Fibroblast of lung (primary cell): Measurements from ENCODE around the gene PCK2. TPM values are rescaled to one million over a fixed set of nuclear protein-coding genes. Genes with fewer than 3 reads are reported as not detected.

Source experiments
- DNase-seq, 2 donors: peaks; one replicate each; pipeline versions ENCODE4 v3.0.0 to v3.0.0-alpha.2; 2010; ENCODE audit warnings: low read depth in 2 of 2
- H2AFZ ChIP-seq: 2 replicates; pipeline ENCODE4 v1.5.1; 2012; ENCODE audit warnings: low read length, control low read depth, inconsistent platforms
- H3K27ac ChIP-seq: 2 replicates; pipeline ENCODE4 v1.5.1; 2011; ENCODE audit warnings: low read length, control low read depth; ENCODE audit not compliant: insufficient read depth
- H3K27me3 ChIP-seq: 2 replicates; pipeline ENCODE4 v1.5.1; 2011; ENCODE audit warnings: mild to moderate bottlenecking, low read length; ENCODE audit not compliant: control insufficient read depth, insufficient read depth
- H3K36me3 ChIP-seq: 2 replicates; pipeline ENCODE4 v1.5.1; 2011; ENCODE audit warnings: low read length; ENCODE audit not compliant: control insufficient read depth, insufficient read depth
- H3K4me1 ChIP-seq: 2 replicates; pipeline ENCODE4 v1.5.1; 2011; ENCODE audit warnings: low read length; ENCODE audit not compliant: control insufficient read depth, insufficient read depth; ENCODE audit errors: extremely low read depth
- H3K4me2 ChIP-seq: 2 replicates; pipeline ENCODE4 v1.5.1; 2011; ENCODE audit warnings: low read length, control low read depth; ENCODE audit not compliant: insufficient read depth; ENCODE audit errors: extremely low read depth
- H3K4me3 ChIP-seq, 4 experiments: fragments of 200-600 bp in 1 of 4; sonication (generic) in 1 of 4; replicated peaks in 1 of 4; 2 replicates each; pipeline ENCODE4 v1.5.1; 2011 to 2016; ENCODE audit warnings: low read length in 4 of 4, low read depth in 3 of 4, mild to moderate bottlenecking in 3 of 4, control low read depth in 2 of 4, inconsistent platforms in 1 of 4, mixed read lengths in 1 of 4; ENCODE audit not compliant: insufficient read depth in 1 of 4; ENCODE audit errors: control extremely low read depth in 1 of 4
- H3K79me2 ChIP-seq: 2 replicates; pipeline ENCODE4 v1.5.1; 2012; ENCODE audit warnings: mild to moderate bottlenecking, low read length, inconsistent platforms; ENCODE audit not compliant: control insufficient read depth, insufficient read depth
- H3K9ac ChIP-seq: 2 replicates; pipeline ENCODE4 v1.5.1; 2011; ENCODE audit warnings: mild to moderate bottlenecking, low read length, control low read depth; ENCODE audit not compliant: insufficient read depth
- H3K9me3 ChIP-seq: 2 replicates; pipeline ENCODE4 v1.5.1; 2012; ENCODE audit warnings: low read depth, low read length; ENCODE audit not compliant: control insufficient read depth, insufficient read depth
- H4K20me1 ChIP-seq: 2 replicates; pipeline ENCODE4 v1.5.1; 2011; ENCODE audit warnings: low read length; ENCODE audit not compliant: control insufficient read depth, insufficient read depth; ENCODE audit errors: extremely low read depth
- CTCF ChIP-seq, 2 donors: IDR thresholded peaks in 1 of 2; conservative IDR thresholded peaks in 1 of 2; 1 replicate in 1 of 2; 2 replicates in 1 of 2; pipeline ENCODE4 v1.5.1; 2011 to 2012; ENCODE audit warnings: low read length in 2 of 2, control low read depth in 1 of 2, inconsistent platforms in 1 of 2, low read depth in 1 of 2, mild to moderate bottlenecking in 1 of 2
- EZH2 ChIP-seq: IDR thresholded peaks from 2 replicates; pipeline ENCODE4 v1.5.1; 2012; ENCODE audit warnings: low read length, control low read depth, mild to moderate bottlenecking; ENCODE audit errors: missing control alignments
- polyA plus RNA-seq, 2 donors: library from polyadenylated mRNA; depleted of rRNA in 1 of 2; stranded (reverse) in 1 of 2; unstranded in 1 of 2; fragments of >200 nt; gene quantifications; 2 replicates each; pipeline ENCODE4 v1.2.1, GENCODE V29; 2011 to 2012; ENCODE audit warnings: missing spikeins in 1 of 2
- total RNA-seq: library from RNA; depleted of rRNA; stranded (reverse); fragments of >200 nt; gene quantifications from 2 replicates; pipeline ENCODE4 v1.2.1, GENCODE V29; 2014

Gene PCK2
- total and polyA plus RNA-seq, 2 donors (not counting 1 experiment from before 2014, with no cell fraction given), result 15.9 to 71.3 TPM

GRCh38 chr14:24136684-24137528, 42.8 kb downstream of the PCK2 start:
- DNase-seq, result no peak
- Histone ChIP-seq H3K27me3 (no peaks in the 10 kb centered on the region), H3K9ac (peak overlapping the region; percentile 89), H3K79me2 (peaks cover 31% of the 10 kb centered on the region), H3K4me2 (peak overlapping the region; percentile 96), H3K4me1 (peaks cover 6% of the 10 kb centered on the region), H2AFZ (no peak overlapping the region), H3K4me3 (peak overlapping the region; percentile 69 to 90 (median 84)), H3K27ac (peak overlapping the region; percentile 87), H3K9me3 (no peaks in the 10 kb centered on the region), H4K20me1 (no peaks in the 10 kb centered on the region), H3K36me3 (peaks cover 7% of the 10 kb centered on the region)
- no peak for TF ChIP-seq CTCF (conservative IDR thresholded peaks at IDR 0.05 in 1 of 2, IDR thresholded peaks at IDR 0.05 in 1 of 2; ENCODE audit: low read depth in 1 of 2, low read length in 2 of 2)
- no peak for TF ChIP-seq EZH2

DNA sequence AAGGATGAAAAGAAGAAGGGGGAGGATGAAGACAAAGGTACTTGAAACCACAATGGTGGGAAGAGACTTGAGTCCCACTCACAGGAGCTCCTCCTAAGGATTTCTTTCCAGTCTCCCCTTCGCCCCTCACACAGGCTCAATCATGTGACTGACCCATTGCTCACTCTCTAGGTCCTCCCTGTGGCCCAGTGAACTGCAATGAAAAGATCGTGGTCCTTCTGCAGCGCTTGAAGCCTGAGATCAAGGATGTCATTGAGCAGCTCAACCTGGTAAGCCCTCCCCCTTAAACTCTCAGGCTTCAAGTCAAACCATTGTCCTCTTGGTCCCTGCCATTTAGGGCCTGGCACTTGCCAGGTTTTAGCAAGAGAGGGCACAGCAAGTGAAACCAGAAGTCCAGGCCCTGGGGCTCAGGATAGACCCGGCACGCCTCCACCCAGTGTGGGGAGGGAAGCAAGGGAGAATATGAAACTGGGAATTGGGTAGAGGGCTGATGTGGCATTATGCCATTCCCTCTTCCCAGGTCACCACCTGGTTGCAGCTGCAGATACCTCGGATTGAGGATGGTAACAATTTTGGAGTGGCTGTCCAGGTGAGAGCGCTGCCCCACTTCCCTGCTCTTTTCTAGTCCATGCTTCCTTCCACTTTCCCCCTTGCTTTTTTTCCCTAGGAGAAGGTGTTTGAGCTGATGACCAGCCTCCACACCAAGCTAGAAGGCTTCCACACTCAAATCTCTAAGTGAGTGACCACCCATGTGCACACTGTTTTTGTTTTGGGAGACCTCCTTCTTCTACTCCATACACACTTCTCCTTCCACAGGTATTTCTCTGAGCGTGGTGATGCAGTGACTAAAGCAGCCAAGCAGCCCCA, 43.7 kb downstream of the PCK2 start:
- Histone ChIP-seq H3K4me3 (peak overlapping the region in 1 of 4 experiments; percentile 90), H3K27ac (no peak overlapping the region), H3K9ac (no peak overlapping the region), H3K36me3 (peaks cover 7% of the 10 kb centered on the region), H2AFZ (no peak overlapping the region), H3K4me2 (no peak overlapping the region), H3K27me3 (no peaks in the 10 kb centered on the region), H3K4me1 (peaks cover 7% of the 10 kb centered on the region), H3K79me2 (peaks cover 31% of the 10 kb centered on the region), H4K20me1 (no peaks in the 10 kb centered on the region), H3K9me3 (no peaks in the 10 kb centered on the region)
- no peak for DNase-seq
- TF ChIP-seq CTCF (conservative IDR thresholded peaks at IDR 0.05 in 1 of 2, IDR thresholded peaks at IDR 0.05 in 1 of 2; ENCODE audit: low read depth in 1 of 2, low read length in 2 of 2), result no peak
- no peak for TF ChIP-seq EZH2
